K562 (cell line): Measurements from ENCODE around the gene PTPRT. TPM values are rescaled to one million over a fixed set of nuclear protein-coding genes. Genes with fewer than 3 reads are reported as not detected.

Source experiments
- ATAC-seq: fragments of 200-7000 bp; cut with Tn5 transposase; 3 replicates; pipeline ENCODE4 v1.9.1; 2020; ENCODE audit warnings: moderate library complexity
- BruUV-seq: library from RNA; stranded (reverse); fragments of 400-500 nt; replicated peaks from 2 replicates; lab custom pipeline; 2021; lab: Mats Ljungman, UMichigan
- CTCF ChIA-PET: fragments of 300-600 bp; formaldehyde crosslinking; extraction: SDS; loops from one replicate; lab custom pipeline; 2021; ENCODE audit warnings: low intra/inter-chr PET ratio; lab: Yijun Ruan, JAX
- POLR2A ChIA-PET: fragments of 300-600, 350-650 bp; sonication (Branson Sonifier 250); formaldehyde crosslinking; extraction: SDS; loops from one replicate; lab custom pipeline; 2021; ENCODE audit warnings: antibody characterized with exemption, inconsistent platforms; lab: Yijun Ruan, JAX
- DNase-seq, 4 experiments: peaks; one replicate each; pipeline versions ENCODE4 v3.0.0 to v3.0.0-alpha.2; 2011 to 2018; ENCODE audit warnings: low spot score in 3 of 4, mixed read lengths in 3 of 4; ENCODE audit errors: extremely low read depth in 1 of 4
- FAIRE-seq: peaks from 2 replicates; lab custom pipeline; 2011; peaks lifted over from hg19 to GRCh38; lab: Jason Lieb, UNC
- H2AFZ ChIP-seq: 2 replicates; pipeline ENCODE4 v1.6.0; 2011; ENCODE audit warnings: low read depth, low read length, control low read depth, inconsistent platforms
- H3K27ac ChIP-seq: fragments of 200-600 bp; 3 replicates; pipeline ENCODE4 v1.8.0; 2011; ENCODE audit warnings: low read depth, mild to moderate bottlenecking, control low read depth, inconsistent platforms, low read length, moderate library complexity, mixed read lengths; ENCODE audit errors: extremely low read depth
- H3K27me3 ChIP-seq, 2 experiments: fragments of 300-600 bp in 1 of 2; 2 replicates in 1 of 2; 3 replicates in 1 of 2; pipeline versions ENCODE4 v1.6.0 to v1.8.0; 2011; ENCODE audit warnings: inconsistent platforms in 2 of 2, low read length in 2 of 2, mild to moderate bottlenecking in 1 of 2, mixed read lengths in 1 of 2, moderate library complexity in 1 of 2; ENCODE audit not compliant: control insufficient read depth in 2 of 2, insufficient read depth in 2 of 2
- H3K36me3 ChIP-seq: fragments of 300-600 bp; 3 replicates; pipeline ENCODE4 v1.8.0; 2011; ENCODE audit warnings: mild to moderate bottlenecking, low read length, inconsistent platforms; ENCODE audit not compliant: control insufficient read depth, insufficient read depth
- H3K4me1 ChIP-seq, 2 experiments: fragments of 200-600 bp in 1 of 2; replicated peaks in 1 of 2; 2 replicates in 1 of 2; 3 replicates in 1 of 2; pipeline versions ENCODE4 v1.5.1 to v1.8.0; 2011; ENCODE audit warnings: inconsistent platforms in 2 of 2, low read length in 2 of 2, mild to moderate bottlenecking in 1 of 2, mixed read lengths in 1 of 2, moderate library complexity in 1 of 2; ENCODE audit not compliant: control insufficient read depth in 2 of 2, insufficient read depth in 2 of 2
- H3K4me2 ChIP-seq: 2 replicates; pipeline ENCODE4 v1.6.1; 2011; ENCODE audit warnings: low read length, control low read depth, inconsistent platforms, mixed read lengths; ENCODE audit not compliant: insufficient read depth
- H3K4me3 ChIP-seq: fragments of 200-600 bp; sonication (generic), shearing (Covaris generic); 2 replicates; pipeline ENCODE4 v1.5.1; 2016; ENCODE audit warnings: control low read depth, inconsistent platforms
- H3K79me2 ChIP-seq: fragments of 200-600 bp; 3 replicates; pipeline ENCODE4 v1.8.0; 2011; ENCODE audit warnings: low read length, inconsistent platforms; ENCODE audit not compliant: control insufficient read depth, insufficient read depth
- H3K9ac ChIP-seq, 2 experiments: 2 replicates each; pipeline versions ENCODE4 v1.6.0 to v1.6.1; 2011; ENCODE audit warnings: low read depth in 2 of 2, low read length in 2 of 2, control low read depth in 1 of 2, inconsistent platforms in 1 of 2, mild to moderate bottlenecking in 1 of 2, mixed read lengths in 1 of 2; ENCODE audit not compliant: insufficient read depth in 1 of 2
- H3K9me1 ChIP-seq: one replicate; pipeline ENCODE4 v1.6.0; 2011; ENCODE audit warnings: inconsistent platforms, mild to moderate bottlenecking, low read length, moderate library complexity; ENCODE audit not compliant: control insufficient read depth, insufficient read depth
- H3K9me3 ChIP-seq: replicated peaks from 2 replicates; pipeline ENCODE4 v1.5.1; 2011; ENCODE audit warnings: low read depth, low read length, inconsistent platforms; ENCODE audit not compliant: control insufficient read depth, insufficient read depth
- H4K20me1 ChIP-seq: replicated peaks from 2 replicates; pipeline ENCODE4 v1.6.1; 2011; ENCODE audit warnings: low read length, inconsistent platforms, mixed read lengths; ENCODE audit not compliant: control insufficient read depth, insufficient read depth
- CHD1 ChIP-seq: fragments of 200-600 bp; sonication (generic); IDR thresholded peaks from one replicate; pipeline ENCODE4 v1.6.1; 2012; ENCODE audit warnings: mild to moderate bottlenecking, moderate library complexity, low read length, inconsistent platforms
- MIER1 ChIP-seq: fragments of 450-650 bp; IDR thresholded peaks from 2 replicates; pipeline ENCODE4 v1.6.1; 2016; ENCODE audit warnings: antibody characterized with exemption, mild to moderate bottlenecking, low read depth
- SIN3A ChIP-seq, 2 experiments: fragments of 150-350 bp in 1 of 2; IDR thresholded peaks; 2 replicates each; pipeline ENCODE4 v1.6.1; 2011 to 2016; ENCODE audit warnings: borderline replicate concordance in 2 of 2, low read depth in 2 of 2, low read length in 2 of 2, mild to moderate bottlenecking in 2 of 2, moderate library complexity in 2 of 2; ENCODE audit not compliant: control insufficient read depth in 1 of 2
- TBL1XR1 ChIP-seq, 2 experiments: IDR thresholded peaks; 2 replicates each; pipeline ENCODE4 v1.6.1; 2012; ENCODE audit warnings: improper control_type of control experiment in 2 of 2, low read length in 2 of 2, mild to moderate bottlenecking in 1 of 2
- ZNF766 ChIP-seq: fragments of 200-800 bp; sonication (Bioruptor generic); conservative IDR thresholded peaks from 2 replicates; pipeline ENCODE4 v1.6.1; 2016; ENCODE audit warnings: missing genetic modification characterization, missing compliant biosample characterization
- WGBS: fragments of 100-300 bp; shearing (Covaris generic); methylation state at CpG from one replicate; pipeline ENCODE4 v1.1.6; 2016; ENCODE audit warnings: low coverage, mixed read lengths; ENCODE audit not compliant: insufficient coverage; ENCODE audit errors: missing lambda C conversion rate; 5-methylcytosine and 5-hydroxymethylcytosine counted together
- in situ Hi-C: fragments of 300-500 bp; cut with MboI; formaldehyde crosslinking; loops from 4 replicates; pipeline ENCODE4 v1.15.0; 2018; ENCODE audit warnings: inconsistent platforms, mixed read lengths
- intact Hi-C: fragments of 100-400 bp; cut with micrococcal nuclease; formaldehyde crosslinking; loops from 2 replicates; pipeline ENCODE4 v1.14.2; 2022
- polyA plus RNA-seq, 8 experiments: library from polyadenylated mRNA; depleted of rRNA in 4 of 8; stranded (reverse) in 5 of 8; unstranded in 3 of 8; fragments of >200 nt; fragmentation: Nextera tagmentation in 2 of 8; fragmentation: Illumina TruSeq in 1 of 8; extraction: Ambion mirVana in 2 of 8; extraction: Trizol in 1 of 8; gene quantifications; 2 replicates each; pipeline versions ENCODE4 v1.2.1 to v1.2.3, GENCODE V29; 2011 to 2014; ENCODE audit warnings: inconsistent platforms in 1 of 8, missing spikeins in 1 of 8
- total RNA-seq, 7 experiments: library from RNA; depleted of rRNA in 6 of 7; stranded (reverse); fragments of >200 nt in 6 of 7; fragmentation: Illumina TruSeq in 2 of 7; extraction: Trizol in 2 of 7; gene quantifications; 2 replicates each; pipeline versions ENCODE4 v1.2.1 to v1.2.3, GENCODE V29; 2011 to 2021; ENCODE audit warnings: low replicate concordance in 1 of 7
- TF ChIP-seq, protein P1 (sequence below), 2 experiments: fragments of 450-650 bp; formaldehyde crosslinking in 1 of 2; IDR thresholded peaks; 2 replicates each; pipeline versions ENCODE4 v1.4.0 to v1.6.1; 2014 to 2020; ENCODE audit warnings: mild to moderate bottlenecking in 2 of 2, borderline replicate concordance in 1 of 2, low read depth in 1 of 2
- TF ChIP-seq, protein P2 (sequence below), 2 experiments: fragments of 450-650 bp; IDR thresholded peaks; 2 replicates each; pipeline ENCODE4 v1.6.1; 2016
- TF ChIP-seq, protein P3 (sequence below): fragments of 450-650 bp; IDR thresholded peaks from 2 replicates; pipeline ENCODE4 v1.6.1; 2016; ENCODE audit warnings: low read depth, mild to moderate bottlenecking, moderate library complexity

Gene PTPRT
- total and polyA plus RNA-seq, 9 of the 15 experiments (the other 6 are each of a cell fraction or from before 2014, with no cell fraction given), result not detected

DNA sequence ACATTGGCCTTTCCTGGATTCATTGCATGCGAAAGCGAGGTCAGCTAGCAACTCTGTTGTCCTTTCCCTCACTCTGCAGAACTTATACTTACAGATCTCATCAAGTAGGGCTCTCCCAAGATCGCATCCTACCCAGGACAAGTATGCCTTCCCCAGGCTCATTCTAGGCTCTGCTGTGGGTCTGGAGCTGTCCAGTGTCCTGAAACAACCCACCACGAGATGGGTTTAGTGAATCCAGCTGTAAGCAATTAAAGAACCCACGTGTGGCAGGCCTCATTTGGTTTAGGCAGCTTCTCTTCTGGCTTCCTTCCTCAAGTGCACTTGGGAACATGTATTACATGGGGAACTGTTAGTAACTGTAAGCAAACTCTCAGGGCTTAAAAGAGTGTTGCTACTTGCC lies 1165.1 kb downstream of the PTPRT start:
- Histone ChIP-seq H3K4me2 (no peak overlapping the region), H3K9me1 (no peaks in the 10 kb centered on the region), H3K27me3 (no peaks in the 10 kb centered on the region), H4K20me1 (no peaks in the 10 kb centered on the region), H2AFZ (no peak overlapping the region), H3K9ac (no peak overlapping the region), H3K27ac (no peak overlapping the region), H3K79me2 (no peaks in the 10 kb centered on the region), H3K4me3 (no peak overlapping the region), H3K9me3 (no peaks in the 10 kb centered on the region), H3K4me1 (no peaks in the 10 kb centered on the region), H3K36me3 (no peaks in the 10 kb centered on the region)
- ChIA-PET CTCF (no interaction called here), POLR2A (no interaction called here)
- DNase-seq, result peak in 2 of 4 experiments; percentile 13 to 25
- ATAC-seq, result no peak
- no TSS peak for BruUV-seq
- FAIRE-seq, result no peak
- in situ Hi-C loops, result no loop called here
- WGBS, result 0% methylated on average over 5 of the region's 5 CpGs
- intact Hi-C loops, result loop anchor here (10.0 kb wide), 1 partner anchor 1160 kb away; the partner anchor contains the start of gene PTPRT
- TF ChIP-seq TBL1XR1 (IDR thresholded peaks at IDR 0.05; ENCODE audit: low read length in 2 of 2) (no peak), MIER1 (peak; percentile 90), ZNF766 (CRISPR knock-in tag) (peak; percentile 43; the same call in 1 of the 2 replicates), SIN3A (IDR thresholded peaks at IDR 0.05; ENCODE audit: borderline replicate concordance in 2 of 2, control insufficient read depth in 1 of 2, low read depth in 2 of 2, low read length in 2 of 2) (peak in 1 of 2 experiments; percentile 46; a peak in 1 of 4 replicates), CHD1 (no peak)
- TF ChIP-seq, protein P1, sequence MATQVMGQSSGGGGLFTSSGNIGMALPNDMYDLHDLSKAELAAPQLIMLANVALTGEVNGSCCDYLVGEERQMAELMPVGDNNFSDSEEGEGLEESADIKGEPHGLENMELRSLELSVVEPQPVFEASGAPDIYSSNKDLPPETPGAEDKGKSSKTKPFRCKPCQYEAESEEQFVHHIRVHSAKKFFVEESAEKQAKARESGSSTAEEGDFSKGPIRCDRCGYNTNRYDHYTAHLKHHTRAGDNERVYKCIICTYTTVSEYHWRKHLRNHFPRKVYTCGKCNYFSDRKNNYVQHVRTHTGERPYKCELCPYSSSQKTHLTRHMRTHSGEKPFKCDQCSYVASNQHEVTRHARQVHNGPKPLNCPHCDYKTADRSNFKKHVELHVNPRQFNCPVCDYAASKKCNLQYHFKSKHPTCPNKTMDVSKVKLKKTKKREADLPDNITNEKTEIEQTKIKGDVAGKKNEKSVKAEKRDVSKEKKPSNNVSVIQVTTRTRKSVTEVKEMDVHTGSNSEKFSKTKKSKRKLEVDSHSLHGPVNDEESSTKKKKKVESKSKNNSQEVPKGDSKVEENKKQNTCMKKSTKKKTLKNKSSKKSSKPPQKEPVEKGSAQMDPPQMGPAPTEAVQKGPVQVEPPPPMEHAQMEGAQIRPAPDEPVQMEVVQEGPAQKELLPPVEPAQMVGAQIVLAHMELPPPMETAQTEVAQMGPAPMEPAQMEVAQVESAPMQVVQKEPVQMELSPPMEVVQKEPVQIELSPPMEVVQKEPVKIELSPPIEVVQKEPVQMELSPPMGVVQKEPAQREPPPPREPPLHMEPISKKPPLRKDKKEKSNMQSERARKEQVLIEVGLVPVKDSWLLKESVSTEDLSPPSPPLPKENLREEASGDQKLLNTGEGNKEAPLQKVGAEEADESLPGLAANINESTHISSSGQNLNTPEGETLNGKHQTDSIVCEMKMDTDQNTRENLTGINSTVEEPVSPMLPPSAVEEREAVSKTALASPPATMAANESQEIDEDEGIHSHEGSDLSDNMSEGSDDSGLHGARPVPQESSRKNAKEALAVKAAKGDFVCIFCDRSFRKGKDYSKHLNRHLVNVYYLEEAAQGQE (IDR thresholded peaks at IDR 0.05; ENCODE audit: borderline replicate concordance), result peak; percentile 98
- TF ChIP-seq, protein P1 (CRISPR knock-in tag; IDR thresholded peaks at IDR 0.05; ENCODE audit: low read depth), result peak; percentile 89
- TF ChIP-seq, protein P2, sequence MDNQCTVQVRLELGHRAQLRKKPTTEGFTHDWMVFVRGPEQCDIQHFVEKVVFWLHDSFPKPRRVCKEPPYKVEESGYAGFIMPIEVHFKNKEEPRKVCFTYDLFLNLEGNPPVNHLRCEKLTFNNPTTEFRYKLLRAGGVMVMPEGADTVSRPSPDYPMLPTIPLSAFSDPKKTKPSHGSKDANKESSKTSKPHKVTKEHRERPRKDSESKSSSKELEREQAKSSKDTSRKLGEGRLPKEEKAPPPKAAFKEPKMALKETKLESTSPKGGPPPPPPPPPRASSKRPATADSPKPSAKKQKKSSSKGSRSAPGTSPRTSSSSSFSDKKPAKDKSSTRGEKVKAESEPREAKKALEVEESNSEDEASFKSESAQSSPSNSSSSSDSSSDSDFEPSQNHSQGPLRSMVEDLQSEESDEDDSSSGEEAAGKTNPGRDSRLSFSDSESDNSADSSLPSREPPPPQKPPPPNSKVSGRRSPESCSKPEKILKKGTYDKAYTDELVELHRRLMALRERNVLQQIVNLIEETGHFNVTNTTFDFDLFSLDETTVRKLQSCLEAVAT (IDR thresholded peaks at IDR 0.05), result no peak
- TF ChIP-seq, protein P3, sequence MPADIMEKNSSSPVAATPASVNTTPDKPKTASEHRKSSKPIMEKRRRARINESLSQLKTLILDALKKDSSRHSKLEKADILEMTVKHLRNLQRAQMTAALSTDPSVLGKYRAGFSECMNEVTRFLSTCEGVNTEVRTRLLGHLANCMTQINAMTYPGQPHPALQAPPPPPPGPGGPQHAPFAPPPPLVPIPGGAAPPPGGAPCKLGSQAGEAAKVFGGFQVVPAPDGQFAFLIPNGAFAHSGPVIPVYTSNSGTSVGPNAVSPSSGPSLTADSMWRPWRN, result no peak
